Measurements from ENCODE around the gene FANCI.

DNA sequence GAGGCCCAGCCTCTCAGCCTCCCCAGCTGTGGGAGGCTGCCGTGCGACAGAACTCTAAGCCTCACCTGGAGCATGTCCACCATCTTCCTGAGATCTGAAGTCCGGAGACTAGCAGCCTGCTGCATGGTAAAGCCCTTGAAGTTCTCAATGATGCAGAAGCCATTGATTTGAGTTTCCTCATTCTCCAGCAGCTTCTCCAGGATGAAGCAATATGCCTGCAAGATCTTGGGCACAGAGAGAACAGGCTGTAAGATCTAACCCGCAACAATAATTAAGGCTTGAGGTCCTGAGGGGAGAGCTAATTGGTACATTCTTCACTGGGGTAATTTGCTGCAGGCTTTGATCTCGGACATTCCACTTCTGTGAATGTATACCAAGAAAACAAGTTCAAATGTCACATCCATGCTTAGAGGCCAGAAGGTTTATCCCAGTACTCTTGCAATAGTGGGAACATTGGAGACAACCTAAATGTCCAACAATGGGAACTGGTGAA, 32.1 kb upstream of the FANCI start:
- TF ChIP-seq EZH2 (IDR thresholded peaks at IDR 0.05; ENCODE audit: insufficient read depth, poor library complexity, severe bottlenecking) (no peak), EZH2phosphoT487 (IDR thresholded peaks at IDR 0.05; ENCODE audit: insufficient read depth, low read depth) (no peak)

Data from GM23248 (cell line).